GM19324 (cell line): ENCODE measurements around the gene FOXP2.
"Not testable (repeated sequence)": the region's sequence is repeated elsewhere in the genome, so short reads cannot be mapped to it uniquely, and the experiment has no call there.

ENCODE experiments used
- ATAC-seq: cut with Tn5 transposase; IDR thresholded peaks from one replicate; pipeline ENCODE4 v1.9.1; 2021; ENCODE audit warnings: mild to moderate bottlenecking, moderate library complexity; ENCODE audit not compliant: unreplicated experiment, low FRiP score

The FOXP2 gene

DNA sequence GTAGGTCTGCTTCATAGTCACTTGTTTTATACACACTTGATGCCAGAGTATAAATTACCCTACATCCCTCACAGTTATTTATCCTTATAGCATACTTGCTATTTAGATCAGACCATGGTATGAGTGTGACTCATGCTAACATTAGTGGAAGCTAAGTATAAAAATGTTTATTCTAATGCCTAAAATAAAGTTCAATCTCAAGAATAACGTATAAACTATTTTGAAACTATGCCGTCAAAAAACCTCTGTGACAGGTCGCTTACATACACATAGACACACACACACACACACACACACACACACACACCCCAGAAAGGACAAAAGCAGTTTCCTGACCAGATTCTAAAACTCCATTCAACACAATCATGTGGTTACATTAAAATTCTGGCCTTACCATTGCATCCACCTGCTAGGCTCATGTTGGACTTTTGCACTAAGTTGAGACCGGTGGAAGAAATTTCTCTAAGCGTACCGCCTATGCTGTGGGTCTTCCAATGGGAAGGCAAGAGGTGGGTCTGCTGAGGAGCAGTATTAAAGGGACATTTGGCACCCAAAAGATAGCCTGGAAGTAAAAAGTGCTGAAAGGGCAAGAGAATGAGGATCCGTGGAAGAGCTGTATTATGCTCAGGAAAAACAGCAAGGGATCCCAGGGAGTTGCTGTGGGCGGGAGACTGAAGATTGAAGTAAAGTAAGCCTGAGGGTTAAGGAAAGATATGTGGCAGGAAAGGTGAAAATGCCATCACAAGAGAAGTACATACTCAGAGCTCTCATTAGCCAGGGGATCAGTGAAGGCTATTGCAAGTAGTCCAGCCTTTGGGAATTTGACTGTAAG lies 5.0 kb downstream of the FOXP2 start:
- ATAC-seq: no peak

DNA sequence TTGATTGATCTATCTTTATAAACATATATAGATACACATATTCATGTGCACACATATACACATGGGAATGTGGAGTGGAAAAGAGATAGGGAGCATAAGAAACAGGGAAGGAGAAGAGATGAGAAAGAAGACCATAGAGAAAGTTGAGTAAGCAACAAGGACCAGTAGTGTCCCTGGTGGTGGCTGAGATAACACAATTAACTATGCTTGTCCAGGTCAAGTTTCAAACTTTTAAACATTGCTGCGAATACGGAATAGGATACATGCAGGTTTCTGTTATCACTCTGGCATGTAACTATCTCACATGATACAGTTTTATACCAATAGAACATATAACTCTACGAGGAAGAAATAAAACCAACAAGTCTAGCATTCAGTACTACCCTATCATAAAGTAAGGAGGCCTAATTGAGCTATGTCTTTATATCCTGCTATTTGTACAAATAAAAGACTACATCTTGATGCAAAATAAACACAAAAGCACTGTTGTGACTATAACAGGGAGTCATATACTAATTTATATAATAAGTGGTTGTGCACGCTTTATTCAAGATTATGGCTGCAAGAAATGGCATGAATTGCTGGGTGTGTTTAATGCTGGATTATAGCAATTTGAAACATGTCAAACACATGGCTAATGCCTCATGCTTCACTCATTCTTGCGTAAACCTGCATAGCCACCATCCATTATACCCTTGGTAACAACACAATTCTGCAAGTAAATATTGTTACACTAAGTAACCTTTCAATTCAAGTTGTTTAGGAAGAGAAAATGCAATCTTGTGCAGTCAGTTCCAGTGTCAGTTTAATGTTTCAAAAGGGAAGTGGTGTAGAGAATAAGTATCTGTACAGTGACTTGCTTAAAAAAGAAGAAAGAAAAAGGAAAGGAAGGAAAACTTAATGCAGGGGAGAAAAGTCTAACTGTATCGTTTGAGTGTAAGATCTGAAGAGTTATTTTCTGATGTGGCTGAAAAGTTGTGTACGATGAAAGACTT lies 8.2 kb downstream of the FOXP2 start:
- ATAC-seq: peak; percentile 38

DNA sequence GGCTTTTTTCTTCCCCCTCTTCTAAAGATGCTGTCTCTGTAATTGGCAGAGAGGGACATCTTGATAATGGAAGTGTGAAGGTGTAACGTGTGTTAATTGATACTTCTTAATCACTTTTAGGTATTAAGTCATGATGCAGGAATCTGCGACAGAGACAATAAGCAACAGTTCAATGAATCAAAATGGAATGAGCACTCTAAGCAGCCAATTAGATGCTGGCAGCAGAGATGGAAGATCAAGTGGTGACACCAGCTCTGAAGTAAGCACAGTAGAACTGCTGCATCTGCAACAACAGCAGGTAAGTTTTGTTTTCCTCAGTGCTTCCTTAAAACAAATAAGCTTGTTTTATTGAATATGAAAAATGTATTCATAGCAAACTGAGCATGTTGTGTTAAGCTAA lies 11.8 kb downstream of the FOXP2 start:
- no peak for ATAC-seq

DNA sequence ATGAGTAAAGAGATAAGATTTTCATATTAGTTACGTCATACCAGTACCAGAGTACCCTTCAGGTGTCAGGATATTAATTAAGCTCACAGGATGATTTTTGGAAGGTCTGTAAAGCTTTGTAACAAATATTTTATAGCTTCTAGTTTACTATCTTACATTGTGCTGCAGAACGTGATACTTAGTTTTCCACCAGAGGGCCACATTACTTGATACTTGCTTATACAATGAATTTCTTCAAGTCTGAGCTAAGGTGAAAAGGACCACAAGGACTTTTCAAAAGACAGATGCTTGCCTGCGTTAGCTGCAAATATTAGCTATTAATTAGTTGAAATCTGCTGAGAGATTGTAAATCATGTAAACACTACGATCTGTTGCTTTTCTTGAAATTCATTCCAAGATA lies 12.2 kb downstream of the FOXP2 start:
- ATAC-seq: no peak

DNA sequence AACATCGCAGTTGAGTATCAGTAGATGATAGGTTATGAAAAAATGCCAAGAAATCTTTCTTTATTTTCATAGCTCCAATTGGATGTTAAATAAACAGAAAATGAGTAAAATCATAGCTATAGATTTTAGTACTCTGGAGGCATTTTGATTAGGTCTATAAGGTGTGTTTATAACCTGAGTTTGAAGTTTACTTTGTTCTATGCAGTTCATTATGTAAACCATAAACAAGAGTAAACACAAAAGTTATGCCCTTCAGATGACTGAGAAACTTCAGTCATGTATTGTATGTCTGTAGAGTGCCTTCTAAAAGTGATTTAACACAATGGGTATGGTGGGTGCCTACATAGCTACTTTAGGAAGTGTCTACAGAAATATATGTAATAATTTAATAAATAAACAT lies 13.6 kb downstream of the FOXP2 start:
- no peak for ATAC-seq

DNA sequence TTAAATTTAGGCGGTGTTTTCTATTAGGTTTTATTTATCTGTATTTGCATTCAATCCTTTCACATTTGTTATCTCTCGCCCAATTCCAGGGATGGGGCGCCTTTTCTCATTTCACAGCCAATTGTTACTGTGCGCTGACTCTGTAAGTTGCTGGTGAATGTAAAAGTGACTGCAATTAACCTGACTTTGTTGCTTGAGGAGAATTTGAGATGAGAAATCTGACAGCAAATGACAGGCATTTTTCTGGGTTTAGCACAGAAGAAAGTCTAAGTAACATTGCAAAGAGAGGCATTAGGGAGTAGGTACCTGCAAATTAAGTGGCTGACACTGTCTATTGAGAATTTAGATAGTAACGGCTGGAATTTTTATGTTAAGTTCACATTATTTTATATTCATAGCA lies 16.6 kb downstream of the FOXP2 start:
- no peak for ATAC-seq

DNA sequence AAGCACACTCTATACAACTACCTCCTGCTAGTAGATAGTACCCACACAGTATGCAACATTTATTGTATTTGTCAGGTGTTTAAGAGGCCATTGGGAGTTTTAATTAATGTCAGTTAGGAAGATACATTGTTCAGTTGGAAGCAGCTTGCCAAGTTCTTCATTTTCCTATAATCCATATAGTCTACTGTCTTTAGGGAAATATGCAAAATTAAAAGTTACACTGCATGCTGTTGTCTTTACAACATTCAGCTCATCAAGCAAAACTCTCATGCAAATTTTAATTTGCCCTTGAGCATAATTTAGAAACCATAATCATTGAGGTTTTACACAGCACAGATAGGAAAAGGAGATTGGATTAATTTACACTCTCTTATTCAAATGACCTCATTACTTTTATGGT lies 17.4 kb downstream of the FOXP2 start:
- ATAC-seq: no peak

DNA sequence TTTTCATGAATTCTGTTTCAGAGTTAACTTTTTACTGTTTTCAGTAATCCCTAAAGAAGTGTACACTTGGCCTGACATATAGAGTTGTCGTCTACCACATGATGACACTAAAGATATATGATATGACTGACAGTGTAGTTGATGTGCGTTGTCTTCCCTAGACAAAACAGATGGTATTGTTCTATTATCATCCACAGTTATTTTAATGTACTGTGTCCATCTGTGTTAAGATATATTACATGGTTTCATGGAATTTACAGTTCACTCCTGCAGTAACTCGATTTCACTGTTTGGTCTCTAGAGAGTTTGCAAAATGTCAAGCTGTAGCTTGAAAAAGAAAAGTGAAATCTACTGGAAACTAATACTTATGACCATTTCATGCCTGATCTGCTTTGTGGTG lies 18.1 kb downstream of the FOXP2 start:
- ATAC-seq: no peak

DNA sequence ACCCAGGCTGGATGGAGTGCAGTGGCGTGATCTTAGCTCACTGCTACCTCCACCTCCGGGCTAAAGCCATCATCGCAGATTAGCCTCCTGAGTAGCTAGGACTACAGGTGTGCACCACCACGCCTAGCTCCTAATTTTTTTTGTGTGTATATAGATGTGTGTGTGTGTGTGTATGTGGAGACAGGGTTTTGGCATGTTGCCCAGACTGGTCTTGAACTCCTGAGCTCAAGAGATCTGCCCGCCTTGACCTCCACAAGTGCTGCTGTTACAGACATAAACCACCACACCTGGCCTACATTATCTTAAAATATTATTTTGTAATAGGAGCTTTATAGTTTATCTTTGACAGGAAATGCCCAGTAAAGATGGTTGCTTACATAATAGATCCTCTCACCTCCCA lies 25.0 kb downstream of the FOXP2 start:
- ATAC-seq: no peak

DNA sequence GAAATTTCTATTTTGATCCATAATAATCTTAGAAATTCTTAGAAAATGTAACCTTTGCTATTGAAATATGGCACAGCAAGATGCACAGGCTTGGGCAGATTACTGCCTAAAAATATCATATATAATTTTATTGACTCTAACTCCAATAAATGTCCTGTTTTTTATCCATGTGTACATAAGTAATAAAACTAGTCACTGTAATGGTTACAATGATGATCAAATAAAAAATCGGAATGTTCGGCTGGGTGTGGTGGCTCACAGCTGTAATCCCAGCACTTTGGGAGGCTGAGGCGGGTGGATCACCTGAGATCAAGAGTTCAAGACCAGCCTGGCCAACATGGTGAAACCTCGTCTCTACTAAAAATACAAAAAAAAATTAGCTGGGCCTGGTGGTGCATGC lies 26.3 kb downstream of the FOXP2 start:
- ATAC-seq: not testable (repeated sequence)

DNA sequence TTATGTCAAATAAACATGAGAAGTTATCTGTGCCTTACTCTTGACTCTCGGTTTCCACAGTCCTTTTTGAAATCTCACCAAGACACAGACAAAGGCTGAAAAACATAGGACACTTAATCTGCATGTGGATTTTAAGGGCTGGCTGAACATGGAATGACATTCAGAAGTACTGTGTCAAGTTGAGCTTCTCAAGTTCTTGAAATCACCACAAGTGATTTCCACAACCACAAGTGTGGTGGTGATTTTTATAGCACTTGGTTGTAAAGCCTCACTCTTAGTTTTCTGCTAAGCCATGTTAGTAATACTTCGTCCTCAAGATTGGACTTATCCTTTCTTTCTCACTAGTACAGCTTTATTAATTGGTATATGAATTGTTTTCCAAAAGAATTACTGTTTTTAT lies 29.6 kb downstream of the FOXP2 start:
- ATAC-seq: no peak

DNA sequence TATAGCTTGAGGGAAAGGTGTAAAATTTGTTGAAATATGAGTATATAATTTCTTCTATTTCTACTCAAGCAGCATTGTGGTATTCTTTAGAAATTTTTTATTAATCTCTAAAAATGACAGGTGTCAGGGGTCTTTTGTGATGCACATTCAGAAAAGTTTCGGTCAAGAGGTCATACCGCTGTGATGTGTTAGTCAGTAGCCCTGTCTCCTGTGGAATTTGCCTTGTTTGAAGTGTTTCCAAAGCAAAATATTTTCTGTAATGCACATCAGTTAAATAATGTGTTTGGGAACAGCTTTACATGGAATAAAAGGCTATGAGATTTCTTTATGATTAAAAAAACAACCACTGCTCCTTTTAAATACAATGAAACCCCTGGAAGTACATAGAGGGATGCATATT lies 35.8 kb downstream of the FOXP2 start:
- no peak for ATAC-seq

DNA sequence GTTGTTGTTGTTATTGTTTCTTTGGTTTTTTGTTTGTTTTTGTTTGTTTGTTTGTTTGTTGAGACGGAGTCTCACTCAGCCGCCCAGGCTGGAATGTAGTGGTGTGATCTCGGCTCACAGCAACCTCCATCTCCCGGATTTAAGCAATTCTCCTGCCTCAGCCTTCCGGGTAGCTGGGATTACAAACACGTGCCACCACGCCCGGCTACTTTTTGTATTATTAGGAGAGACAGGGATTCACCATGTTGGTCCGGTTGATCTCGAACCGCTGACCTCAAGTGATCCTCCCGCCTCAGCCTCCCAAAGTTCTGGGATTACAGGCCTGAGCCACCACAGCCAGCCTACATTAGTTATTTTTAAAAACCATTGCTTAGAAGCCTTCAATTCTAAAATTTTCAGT lies 45.0 kb downstream of the FOXP2 start:
- no peak for ATAC-seq

DNA sequence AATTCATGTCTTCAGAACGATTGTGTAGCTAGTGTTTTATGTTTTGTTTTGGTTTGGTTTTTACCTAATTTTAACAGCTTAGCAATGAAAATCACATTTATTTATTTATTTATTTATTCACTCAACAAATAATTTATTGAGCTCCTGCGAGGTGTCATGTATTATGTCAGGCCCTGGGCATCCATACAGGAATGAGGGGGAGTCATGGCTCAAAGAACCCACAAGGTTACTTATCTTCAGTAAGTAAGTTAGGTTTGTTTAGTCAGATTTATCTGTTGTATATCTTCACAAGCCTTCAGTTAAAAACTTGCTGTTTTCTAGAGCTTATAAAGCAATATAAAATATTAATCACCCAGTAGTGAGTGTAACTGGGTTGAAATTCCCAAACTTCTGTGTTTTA lies 45.4 kb downstream of the FOXP2 start:
- ATAC-seq: no peak

DNA sequence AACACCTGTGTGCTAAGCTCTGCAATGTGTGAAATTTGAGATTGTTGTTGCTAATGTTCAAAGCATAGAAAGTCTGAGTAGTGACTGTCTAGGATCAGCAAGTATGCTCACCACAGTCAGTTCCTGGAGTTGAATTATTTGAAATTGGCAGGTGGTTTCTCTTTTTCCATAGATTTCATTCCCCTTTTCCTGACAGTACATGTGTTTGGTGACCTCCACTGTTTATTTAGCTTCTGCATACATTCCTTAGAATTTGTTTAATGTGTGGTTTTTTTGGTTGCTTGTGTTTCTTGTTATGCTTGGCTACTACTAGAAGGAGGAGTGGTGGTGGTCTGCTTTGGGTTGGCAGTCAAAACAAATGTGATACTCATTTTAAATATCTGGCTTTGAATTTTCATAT lies 52.3 kb downstream of the FOXP2 start:
- no peak for ATAC-seq

DNA sequence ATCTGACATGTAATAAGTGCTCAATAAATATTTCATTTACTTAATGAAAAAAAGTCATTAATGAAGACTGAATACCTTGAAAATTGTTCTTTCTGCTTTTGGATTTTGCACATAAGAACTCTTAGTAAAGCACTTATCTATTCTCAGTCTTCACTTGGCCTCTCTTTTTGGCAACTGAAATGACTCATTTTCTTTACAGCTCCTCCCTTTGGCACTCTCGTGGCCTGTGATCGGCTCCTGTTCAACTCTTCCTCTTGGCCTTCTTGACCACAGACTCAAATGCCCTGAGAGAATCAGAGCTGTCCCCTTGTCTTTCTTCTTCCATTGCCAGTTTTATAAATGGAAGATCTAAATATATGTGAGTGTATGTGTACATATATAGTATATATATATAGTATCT lies 54.2 kb downstream of the FOXP2 start:
- ATAC-seq: no peak

DNA sequence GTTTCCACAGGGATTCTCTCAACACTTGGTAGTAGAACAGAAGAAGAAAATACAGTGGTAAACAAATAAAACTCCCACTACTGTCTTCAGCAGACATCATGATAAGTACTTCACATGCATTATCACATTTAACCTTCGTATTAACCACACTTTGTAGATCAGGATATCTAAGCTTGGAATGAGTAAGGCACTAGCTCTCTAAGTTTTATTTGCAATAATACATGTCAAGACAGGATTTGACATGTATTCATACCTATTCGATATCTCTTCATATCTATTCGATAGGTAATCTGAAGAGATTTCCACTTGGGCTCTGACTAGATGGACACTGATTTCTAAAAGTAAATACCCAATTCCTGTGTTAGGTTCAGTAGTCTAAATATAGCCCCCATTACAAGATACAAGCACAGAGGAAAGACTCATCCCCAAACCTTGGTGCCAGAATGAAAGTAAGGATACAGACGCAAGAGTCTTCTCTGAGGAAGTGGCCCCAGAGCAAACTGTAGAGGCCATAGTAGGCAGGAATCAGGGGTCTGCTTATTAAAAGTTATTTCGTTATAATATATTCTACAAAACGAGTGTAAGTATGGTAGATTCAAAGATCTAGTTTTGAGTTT lies 58.4 kb downstream of the FOXP2 start:
- ATAC-seq: no peak

DNA sequence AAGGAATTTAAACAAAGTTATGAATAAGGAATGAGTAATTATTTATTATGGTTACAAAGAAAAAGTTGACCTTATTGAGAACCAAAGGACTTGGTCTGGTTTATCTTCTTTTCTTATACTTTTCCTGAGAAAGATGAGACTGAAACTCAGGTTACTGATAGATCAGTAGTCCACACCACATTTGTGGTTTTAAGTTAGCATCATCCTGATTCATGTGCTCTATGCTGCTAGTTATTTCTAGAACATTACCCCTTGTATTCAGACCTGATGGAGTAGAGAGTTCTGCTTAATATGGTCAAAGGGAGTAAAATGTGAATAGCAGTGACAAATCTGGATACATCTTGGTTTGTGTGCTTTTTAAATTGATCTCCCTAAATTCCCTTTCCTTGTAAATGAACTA lies 63.8 kb downstream of the FOXP2 start:
- ATAC-seq: no peak

DNA sequence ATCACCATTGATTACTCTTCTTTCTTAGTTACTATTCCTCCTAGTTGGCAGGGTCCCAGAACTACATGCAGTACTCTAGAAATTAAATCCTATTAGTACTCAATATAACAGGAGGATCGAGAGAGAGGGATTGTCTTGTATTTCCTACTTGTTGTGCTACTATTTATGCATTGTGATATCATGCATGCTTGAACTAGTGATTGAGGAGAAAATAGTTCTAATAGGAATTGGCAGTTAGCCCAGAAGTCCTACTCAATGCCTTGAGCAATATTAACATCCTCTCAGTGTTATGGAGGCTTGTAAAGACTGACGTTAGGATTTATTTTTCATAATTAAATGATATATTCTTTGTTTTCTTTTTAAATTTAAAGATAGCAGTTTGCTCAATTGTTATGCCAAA lies 67.4 kb downstream of the FOXP2 start:
- ATAC-seq: no peak

DNA sequence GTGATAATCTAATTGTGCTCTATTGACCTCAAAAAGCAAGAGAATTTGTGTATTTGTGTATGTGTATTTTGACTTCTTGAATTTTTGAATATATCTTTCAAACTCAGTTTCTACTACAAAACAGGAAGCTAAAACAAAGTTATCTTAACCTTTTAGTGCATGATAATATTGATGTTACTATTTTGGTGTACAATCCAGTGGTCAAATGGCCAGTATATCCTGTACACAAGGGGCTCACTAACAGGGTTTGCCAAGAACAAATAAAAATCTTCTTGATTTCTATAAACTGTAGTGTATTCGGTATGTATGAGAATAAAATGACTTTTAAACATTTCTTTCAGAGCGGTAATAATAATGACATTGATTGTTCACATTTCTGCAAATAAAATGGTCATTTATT lies 69.6 kb downstream of the FOXP2 start:
- no peak for ATAC-seq

DNA sequence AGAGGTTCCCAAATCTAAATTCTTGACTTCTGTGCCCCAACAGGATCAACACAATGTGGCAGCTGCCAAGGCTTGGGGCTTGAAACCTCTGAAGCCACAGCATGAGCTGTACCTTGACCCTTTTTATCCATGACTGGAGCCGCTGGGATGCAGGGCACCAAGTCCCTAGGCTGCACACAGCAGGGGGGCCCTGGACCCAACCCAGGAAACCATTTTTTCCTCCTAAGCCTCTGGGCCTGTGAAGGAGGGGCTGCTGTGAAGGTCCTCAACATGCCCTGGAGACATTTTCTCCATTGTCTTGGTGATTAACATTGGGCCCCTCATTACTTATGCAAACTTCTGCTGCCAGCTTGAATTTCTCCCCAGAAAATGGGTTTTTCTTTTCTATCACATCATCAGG lies 72.6 kb downstream of the FOXP2 start:
- ATAC-seq: no peak
